Measurements from ENCODE around the gene CACNG4.

- TF ChIP-seq CTCF (IDR thresholded peaks at IDR 0.05), result no peak
- no peak for TF ChIP-seq POLR2A (IDR thresholded peaks at IDR 0.05)
These were observed 61.8 kb downstream of the CACNG4 start for GRCh38 chr17:67026341-67026740.

Measured in heart left ventricle (tissue), 13 donors.